ENCODE data around the gene PLEKHM3.

DNA sequence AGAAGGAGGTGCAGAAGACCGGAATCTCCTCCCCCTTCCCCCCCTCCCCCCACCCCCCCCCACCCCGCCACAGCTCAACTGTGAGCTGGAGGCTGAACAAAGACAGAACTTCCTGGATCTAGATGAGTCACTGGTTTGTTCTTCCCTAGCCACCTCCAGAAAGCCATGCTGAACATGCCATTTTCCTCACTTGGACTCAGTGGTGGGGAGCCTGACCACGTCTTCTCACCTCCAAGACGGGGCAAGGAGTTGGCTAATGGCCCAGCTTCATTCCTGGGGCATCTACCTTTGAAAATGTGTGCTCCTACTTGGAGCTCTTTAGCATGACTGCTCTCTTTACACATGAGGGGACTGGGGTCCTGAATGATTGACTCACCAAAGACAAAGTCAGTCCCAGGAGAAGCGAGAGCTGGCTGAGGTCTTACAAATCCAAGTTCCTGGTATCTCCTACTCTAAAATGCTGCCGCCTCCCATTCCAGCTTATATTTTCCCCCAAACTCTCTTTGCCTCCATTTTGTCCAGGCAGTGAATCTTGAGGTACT lies 233.0 kb downstream of the PLEKHM3 start:
- TF ChIP-seq, protein P1, sequence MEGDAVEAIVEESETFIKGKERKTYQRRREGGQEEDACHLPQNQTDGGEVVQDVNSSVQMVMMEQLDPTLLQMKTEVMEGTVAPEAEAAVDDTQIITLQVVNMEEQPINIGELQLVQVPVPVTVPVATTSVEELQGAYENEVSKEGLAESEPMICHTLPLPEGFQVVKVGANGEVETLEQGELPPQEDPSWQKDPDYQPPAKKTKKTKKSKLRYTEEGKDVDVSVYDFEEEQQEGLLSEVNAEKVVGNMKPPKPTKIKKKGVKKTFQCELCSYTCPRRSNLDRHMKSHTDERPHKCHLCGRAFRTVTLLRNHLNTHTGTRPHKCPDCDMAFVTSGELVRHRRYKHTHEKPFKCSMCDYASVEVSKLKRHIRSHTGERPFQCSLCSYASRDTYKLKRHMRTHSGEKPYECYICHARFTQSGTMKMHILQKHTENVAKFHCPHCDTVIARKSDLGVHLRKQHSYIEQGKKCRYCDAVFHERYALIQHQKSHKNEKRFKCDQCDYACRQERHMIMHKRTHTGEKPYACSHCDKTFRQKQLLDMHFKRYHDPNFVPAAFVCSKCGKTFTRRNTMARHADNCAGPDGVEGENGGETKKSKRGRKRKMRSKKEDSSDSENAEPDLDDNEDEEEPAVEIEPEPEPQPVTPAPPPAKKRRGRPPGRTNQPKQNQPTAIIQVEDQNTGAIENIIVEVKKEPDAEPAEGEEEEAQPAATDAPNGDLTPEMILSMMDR (IDR thresholded peaks at IDR 0.05), result no peak
- TF ChIP-seq RFX5 (IDR thresholded peaks at IDR 0.05), result no peak
- no peak for TF ChIP-seq GATA3 (IDR thresholded peaks at IDR 0.05; ENCODE audit: borderline replicate concordance)
- TF ChIP-seq RAD21 (conservative IDR thresholded peaks at IDR 0.05 in 1 of 2, IDR thresholded peaks at IDR 0.05 in 1 of 2), result peak in 1 of 2 experiments; percentile 22; a peak in 2 of 5 replicates
- no peak for TF ChIP-seq POLR2A (IDR thresholded peaks at IDR 0.05; ENCODE audit: low read length)
- TF ChIP-seq KDM5A (IDR thresholded peaks at IDR 0.05), result no peak
- TF ChIP-seq EP300 (IDR thresholded peaks at IDR 0.05), result no peak
- TF ChIP-seq MAZ (IDR thresholded peaks at IDR 0.05; ENCODE audit: borderline replicate concordance, low read depth, low read length), result no peak
- TF ChIP-seq, protein P2, sequence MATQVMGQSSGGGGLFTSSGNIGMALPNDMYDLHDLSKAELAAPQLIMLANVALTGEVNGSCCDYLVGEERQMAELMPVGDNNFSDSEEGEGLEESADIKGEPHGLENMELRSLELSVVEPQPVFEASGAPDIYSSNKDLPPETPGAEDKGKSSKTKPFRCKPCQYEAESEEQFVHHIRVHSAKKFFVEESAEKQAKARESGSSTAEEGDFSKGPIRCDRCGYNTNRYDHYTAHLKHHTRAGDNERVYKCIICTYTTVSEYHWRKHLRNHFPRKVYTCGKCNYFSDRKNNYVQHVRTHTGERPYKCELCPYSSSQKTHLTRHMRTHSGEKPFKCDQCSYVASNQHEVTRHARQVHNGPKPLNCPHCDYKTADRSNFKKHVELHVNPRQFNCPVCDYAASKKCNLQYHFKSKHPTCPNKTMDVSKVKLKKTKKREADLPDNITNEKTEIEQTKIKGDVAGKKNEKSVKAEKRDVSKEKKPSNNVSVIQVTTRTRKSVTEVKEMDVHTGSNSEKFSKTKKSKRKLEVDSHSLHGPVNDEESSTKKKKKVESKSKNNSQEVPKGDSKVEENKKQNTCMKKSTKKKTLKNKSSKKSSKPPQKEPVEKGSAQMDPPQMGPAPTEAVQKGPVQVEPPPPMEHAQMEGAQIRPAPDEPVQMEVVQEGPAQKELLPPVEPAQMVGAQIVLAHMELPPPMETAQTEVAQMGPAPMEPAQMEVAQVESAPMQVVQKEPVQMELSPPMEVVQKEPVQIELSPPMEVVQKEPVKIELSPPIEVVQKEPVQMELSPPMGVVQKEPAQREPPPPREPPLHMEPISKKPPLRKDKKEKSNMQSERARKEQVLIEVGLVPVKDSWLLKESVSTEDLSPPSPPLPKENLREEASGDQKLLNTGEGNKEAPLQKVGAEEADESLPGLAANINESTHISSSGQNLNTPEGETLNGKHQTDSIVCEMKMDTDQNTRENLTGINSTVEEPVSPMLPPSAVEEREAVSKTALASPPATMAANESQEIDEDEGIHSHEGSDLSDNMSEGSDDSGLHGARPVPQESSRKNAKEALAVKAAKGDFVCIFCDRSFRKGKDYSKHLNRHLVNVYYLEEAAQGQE (IDR thresholded peaks at IDR 0.05), result no peak
- TF ChIP-seq NPAS2 (CRISPR knock-in tag; IDR thresholded peaks at IDR 0.05; ENCODE audit: borderline replicate concordance), result no peak
- TF ChIP-seq BHLHE40 (IDR thresholded peaks at IDR 0.05; ENCODE audit: low read depth, low read length), result no peak
- no peak for TF ChIP-seq HDAC2 (IDR thresholded peaks at IDR 0.05)
- TF ChIP-seq EHMT2 (IDR thresholded peaks at IDR 0.05; ENCODE audit: low read depth), result peak; percentile 71; the same call in 1 of the 2 replicates

All from A549 (cell line).